HG03439 (cell line): ENCODE measurements around the gene RRP1B.
"Not testable (repeated sequence)": the region's sequence is repeated elsewhere in the genome, so short reads cannot be mapped to it uniquely, and the experiment has no call there.

Experiments
- ATAC-seq: cut with Tn5 transposase; IDR thresholded peaks from one replicate; pipeline ENCODE4 v1.9.1; 2021; ENCODE audit warnings: mild to moderate bottlenecking, moderate library complexity; ENCODE audit not compliant: unreplicated experiment

RRP1B gene, protein sequence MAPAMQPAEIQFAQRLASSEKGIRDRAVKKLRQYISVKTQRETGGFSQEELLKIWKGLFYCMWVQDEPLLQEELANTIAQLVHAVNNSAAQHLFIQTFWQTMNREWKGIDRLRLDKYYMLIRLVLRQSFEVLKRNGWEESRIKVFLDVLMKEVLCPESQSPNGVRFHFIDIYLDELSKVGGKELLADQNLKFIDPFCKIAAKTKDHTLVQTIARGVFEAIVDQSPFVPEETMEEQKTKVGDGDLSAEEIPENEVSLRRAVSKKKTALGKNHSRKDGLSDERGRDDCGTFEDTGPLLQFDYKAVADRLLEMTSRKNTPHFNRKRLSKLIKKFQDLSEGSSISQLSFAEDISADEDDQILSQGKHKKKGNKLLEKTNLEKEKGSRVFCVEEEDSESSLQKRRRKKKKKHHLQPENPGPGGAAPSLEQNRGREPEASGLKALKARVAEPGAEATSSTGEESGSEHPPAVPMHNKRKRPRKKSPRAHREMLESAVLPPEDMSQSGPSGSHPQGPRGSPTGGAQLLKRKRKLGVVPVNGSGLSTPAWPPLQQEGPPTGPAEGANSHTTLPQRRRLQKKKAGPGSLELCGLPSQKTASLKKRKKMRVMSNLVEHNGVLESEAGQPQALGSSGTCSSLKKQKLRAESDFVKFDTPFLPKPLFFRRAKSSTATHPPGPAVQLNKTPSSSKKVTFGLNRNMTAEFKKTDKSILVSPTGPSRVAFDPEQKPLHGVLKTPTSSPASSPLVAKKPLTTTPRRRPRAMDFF

DNA sequence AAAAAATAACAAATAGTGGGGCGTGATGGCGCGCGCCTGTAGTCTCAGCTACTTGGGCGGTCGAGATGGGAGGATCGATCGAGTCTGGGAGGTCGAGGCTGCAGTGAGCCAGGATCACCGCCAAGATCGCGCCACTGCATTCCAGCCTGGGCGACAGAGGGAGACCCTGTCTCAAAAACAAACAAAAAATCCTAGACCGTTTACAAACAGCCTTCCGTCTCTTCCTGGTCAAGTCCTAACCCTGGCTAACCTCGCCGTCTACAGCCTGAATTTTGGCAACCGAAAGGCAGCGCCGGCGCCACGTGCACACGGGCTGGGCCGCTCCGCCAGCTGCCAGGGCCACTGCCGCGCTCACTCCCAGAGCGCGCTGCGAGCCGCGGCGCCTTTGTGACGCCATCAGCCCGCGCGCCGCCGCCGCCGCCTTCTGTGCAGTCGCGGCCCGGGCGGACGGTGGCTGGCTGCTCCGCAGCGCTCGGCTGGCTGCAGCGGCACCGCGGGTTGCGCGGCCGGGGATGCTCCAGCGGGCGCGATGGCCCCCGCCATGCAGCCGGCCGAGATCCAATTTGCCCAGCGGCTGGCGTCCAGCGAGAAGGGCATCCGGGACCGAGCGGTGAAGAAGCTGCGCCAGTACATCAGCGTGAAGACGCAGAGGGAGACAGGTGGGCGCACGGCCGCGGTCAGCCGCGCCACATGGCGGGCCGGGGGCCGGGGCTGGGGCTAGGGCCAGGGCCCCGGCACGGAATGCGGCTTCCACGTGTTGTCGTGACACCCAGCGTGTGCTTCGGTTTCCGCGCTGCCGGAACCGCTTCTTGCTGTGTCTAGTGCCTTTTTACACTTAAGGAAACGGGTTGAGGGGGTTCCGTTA, at the start of gene RRP1B, which contains the start of gene HSF2BP:
Gene RRP1B, plus strand, starts transcription at position 425 of the 865 bp plus-strand sequence. Its CDS starts 105 bp downstream, at position 530.
Gene HSF2BP, minus strand, starts transcription at position 353 of the 865 bp plus-strand sequence. CDS start 1,392 bp downstream, outside the sequence.
- peak; percentile 75 for ATAC-seq

DNA sequence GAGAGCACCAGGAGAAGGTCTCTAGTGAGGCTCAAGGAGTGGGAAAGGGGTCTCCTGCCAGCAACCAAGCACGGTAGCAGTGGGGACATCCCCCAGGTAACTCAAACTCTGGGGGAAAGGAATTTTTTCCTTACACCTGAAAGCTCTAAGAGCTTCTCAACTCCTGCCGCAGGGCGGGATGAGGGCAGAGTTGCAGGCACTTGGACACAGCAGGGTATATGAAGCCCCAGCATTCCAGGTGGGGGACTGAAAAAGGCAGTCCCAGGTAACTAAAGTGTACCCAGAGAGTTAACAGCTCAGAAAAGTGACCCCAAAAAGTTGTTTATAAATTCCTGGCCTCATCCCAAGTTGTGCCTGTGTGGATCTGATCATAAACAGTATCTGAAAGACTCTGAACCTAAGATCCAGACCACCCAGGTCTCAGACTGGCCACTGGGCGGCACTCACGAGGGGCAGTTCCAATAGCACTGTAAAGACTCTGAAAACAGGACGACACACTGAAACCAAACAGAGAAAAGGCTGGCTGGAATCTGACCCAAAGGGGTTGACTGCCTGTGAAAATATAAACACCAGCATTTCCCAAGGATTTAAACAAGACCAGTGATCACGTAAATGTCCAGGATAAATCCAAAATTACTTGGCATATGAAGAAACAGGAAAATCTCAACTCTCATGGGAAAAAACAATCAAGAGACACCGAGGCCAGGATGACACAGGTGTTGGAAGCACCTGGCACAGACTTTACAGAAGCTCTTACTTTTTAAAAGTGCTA, 47.6 kb upstream of the RRP1B start:
- ATAC-seq, result no peak

DNA sequence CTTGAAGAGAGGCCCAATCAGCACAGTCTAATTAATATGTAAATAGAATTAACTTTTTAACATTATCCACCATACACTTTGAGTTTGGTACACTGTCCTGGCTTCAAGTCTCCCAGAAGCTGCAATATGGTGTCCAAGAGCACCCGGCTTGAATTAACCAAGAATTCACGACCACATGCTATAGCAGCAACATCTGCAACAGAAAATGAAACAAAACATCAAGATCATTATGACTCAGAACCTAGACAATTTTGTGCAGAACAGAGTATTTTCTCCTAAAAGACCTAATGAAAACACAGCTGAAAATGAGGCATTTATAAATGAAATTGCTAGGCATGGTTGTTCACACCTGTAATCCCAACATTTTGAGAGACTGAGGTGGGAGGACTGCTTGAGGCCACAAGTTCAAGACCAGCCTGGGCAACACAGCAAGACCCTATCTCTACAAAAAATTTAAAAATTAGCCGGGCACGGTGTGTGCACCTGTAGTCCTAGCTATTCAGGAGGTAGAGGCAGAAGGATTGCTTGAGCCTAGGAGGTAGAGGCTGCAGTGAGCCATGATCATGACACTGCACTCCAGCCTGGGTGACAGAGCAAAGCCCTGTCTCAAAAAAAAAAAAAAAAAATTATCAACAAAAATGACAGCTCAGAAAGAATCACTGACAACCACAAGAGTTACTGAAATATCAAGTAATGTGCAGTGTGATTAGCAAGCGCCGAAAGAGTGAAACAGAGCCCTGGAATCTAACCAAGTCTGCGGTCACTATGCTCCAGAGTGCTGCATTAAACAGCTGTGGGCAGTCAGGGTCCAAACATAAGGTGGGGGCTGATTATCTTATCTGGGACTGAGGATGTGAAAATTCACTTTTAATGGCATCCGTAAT, 45.4 kb upstream of the RRP1B start:
- no peak for ATAC-seq

DNA sequence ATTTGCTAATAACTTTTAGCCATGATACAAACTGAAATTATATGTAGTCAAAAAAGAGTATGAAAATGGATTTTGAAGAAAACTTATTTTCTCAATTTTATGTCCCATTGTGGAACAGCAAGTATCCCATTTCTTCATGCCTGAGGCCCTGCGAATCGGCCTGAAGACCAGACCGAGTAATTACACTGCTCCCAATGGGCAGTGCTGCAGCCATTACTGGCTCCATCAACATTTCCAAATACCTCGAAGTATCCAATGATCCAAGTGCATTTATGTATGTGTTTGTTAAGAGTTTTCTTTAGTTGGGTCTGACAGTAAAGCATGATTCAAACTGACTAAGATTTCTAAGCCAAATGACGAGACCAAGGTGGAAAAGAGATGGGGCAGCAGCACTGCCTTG, 44.5 kb upstream of the RRP1B start:
- ATAC-seq, result no peak

DNA sequence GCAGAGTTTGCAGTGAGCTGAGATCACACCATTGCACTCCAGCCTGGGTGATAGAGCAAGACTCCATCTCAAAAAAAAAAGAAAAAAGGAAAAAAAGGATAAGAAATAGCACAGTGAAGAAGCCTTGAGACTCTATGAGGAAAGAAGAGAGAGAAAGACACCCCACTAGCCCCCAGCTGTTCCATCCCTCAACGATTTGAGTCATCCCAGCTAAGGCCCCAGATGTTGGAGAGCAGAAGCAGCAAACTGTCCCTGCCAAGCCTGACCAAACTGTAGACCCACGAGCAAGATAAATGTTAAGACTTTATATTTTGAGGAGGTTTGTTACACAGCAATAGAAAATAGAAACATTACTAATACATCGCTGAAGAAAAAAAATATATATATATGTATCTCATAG, 42.5 kb upstream of the RRP1B start:
- not testable (repeated sequence) for ATAC-seq

DNA sequence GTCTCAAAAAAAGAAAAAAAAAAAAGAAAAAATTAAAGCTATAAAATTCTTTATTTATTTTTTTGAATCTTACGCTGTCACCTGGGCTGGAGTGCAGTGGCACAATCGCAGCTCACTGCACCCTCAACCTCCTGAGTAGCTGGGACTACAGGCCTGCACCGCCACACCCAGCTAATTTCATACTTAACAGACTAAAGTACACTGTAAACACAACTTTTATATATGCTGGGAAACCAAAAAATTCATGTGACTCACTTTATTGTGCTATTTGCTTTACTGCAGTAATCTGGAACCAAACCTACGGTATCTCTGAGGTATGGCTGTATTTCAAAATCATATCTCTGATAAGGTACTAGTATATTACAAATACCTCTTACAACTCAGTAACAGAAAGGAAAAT, 40.4 kb upstream of the RRP1B start:
- no peak for ATAC-seq

DNA sequence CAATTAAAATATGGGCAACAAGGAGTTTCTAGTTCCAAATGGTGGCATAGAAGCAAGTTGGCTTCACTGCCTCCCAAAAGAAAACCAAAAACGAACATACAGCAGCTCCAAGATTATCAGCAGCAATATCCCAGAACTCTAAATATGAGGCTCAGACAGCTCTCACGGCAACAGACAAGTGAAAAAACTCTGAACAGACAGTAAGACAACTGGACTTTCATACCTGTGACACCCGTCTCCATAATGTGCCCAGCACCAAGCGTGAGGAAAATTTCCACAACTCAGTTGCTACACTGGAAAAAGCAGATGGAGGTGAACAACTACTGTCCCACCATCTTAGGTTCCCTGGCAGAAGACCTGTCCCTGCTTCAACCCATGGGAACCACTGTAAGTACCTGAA, 40.0 kb upstream of the RRP1B start:
- no peak for ATAC-seq

DNA sequence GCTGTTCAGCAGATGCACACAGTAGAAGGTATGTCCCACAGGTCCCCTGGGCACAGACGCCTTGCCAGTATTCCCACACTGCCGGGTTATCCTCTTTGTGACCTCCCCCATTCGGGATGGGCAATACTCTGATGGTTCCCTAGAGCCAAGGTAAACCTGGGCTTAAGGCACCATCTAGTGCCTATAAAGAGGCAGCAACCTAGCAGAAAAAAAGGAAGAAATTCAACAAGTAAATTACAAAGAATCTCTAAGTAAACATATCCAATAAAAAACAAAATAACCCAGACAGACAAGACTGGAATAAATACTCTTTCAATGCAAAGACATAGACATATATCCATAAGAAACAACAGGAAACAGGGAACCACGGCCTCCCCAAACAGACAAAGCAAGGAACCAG, 39.5 kb upstream of the RRP1B start:
- no peak for ATAC-seq

DNA sequence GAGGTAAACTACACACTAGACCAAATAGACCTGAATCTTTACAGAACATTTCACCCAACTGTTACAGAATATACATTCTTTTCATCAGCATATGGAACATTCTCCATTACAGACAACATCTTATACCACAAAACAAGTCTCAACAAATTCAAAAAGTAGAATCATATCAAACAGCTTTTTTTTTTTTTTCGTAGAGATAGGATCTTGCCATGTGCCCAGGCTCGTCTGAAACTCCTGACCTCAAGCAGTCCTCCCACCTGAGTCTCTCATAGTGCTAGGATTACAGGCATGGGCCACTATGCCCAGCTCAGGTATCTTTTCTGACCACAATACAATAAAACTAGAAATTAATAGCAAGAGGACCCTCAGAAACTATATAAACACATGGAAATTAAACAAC, 36.6 kb upstream of the RRP1B start:
- ATAC-seq, result no peak

DNA sequence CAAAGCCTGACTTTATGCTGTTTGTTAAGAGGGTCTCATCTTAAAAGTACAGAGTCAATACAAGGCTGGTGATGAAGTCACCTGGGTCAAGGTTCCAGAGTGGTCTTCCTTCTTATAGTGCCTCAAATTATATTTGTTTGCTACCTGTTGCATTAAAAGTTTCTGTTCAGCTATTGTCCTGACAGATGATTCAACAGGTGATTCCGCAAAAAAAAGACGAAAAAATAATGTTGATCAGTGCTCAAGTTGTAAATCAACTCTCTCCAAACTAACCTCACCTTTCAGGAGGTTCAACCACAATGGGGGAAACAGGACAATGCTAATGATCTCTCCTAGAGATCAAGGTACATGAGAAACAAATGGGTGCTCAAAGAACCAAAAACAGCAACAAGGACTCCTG, 35.8 kb upstream of the RRP1B start:
- ATAC-seq, result no peak

DNA sequence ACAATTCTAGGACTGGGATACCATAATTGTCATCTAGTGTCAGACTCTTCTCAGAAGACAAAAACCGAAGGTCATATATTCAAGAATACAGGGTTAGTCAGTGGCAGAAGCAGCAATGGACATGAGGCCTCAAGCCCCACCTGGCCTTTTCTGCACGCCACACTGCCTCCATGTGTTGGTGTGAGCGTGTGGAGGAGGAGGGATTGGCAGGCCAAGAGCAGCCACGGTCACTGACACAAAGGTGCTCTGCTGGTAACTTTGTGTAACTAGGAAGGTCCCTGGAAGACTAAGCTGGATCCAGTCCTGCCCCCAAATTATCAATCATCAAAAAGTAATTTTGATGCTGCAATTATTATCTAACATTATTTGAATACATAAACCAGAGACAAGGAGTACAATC, 35.0 kb upstream of the RRP1B start:
- ATAC-seq, result no peak

DNA sequence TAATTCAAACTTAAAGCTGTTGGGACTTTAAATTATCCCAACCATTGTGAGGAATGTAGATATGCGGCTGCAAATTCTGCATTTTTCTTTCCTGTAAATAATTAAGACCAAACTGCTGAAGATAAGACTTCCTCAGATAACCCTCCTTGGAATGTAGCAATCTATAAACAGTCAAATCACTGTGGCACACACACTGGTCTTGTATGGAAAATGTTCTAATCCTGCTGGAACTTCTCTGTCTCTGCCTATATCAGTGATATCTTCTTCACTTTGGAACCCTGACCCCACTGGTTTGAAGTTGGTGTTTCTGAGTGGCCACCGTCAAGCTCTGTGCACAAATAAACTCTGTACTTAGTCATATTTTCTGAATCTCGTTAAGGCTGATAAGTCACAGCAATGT, 33.0 kb upstream of the RRP1B start:
- no peak for ATAC-seq

DNA sequence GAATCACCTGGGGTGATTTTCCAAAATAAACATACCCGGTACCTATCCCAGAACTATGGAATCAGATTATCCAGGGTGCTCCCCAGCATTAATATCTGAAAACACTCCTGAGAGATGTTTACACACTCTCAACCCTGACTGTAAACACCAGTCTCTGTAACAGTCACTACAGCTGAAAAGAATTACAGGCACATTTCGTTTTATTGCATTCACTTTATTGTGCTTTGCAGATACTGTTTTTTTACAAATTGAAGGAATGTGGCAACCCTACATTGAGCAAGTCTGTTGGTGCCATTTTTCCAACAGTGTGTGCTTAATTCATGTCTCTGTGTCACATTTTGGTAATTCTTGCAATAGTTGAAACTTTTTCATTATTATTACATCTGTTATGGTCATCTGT, 31.8 kb upstream of the RRP1B start:
- ATAC-seq, result no peak

DNA sequence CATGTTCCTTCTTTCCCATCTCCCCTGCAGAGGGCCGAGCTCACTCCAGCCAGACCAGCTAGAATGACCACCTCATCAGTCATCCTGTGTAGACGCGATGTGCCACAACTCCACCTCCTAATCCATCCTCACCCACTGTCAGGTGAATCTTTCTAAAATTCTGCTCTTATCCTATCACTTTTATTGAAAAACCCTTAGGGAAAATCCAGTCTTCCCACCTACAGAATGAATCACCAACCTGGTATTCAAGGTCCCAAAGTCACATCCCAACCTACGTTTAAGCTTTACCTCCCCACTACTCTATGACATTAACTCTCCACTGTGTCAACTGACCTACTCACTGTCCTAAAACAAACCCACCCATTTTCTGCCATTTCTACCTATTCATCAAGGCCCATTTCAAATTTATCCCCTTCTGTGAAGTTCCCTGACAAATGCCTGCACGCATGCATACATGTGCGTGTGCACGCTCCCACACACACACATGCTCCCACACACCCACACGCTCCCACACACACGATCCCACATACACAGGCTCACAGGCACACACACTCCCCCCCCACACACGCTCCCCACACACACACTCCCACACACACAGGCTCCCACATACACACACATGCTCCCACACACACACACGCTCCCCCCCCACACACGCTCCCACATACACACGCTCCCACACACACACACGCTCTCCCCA, 27.8 kb upstream of the RRP1B start:
- no peak for ATAC-seq

DNA sequence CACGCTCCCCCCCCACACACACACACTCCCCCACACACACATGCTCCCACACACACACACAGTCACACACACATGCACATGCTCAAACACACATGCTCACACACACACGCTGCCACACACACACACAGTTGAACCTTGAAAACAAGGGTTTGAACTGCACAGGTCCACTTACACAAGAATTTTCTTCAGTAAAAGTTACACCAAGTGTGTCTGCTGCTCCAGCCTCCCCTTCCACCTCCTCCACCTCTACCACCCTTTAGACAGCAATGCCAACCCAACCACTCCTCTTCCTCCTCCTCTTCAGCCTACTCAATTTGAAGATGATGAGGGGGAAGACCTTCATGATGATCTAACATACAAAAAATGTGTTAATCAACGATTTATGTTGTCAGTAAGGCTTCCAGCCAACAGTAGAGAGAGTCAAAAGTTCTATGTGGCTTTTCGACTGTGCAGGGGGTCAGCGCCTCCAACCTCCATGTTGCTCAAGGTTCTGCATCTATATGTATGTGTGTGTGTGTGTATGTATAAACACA, 26.9 kb upstream of the RRP1B start:
- ATAC-seq, result no peak

DNA sequence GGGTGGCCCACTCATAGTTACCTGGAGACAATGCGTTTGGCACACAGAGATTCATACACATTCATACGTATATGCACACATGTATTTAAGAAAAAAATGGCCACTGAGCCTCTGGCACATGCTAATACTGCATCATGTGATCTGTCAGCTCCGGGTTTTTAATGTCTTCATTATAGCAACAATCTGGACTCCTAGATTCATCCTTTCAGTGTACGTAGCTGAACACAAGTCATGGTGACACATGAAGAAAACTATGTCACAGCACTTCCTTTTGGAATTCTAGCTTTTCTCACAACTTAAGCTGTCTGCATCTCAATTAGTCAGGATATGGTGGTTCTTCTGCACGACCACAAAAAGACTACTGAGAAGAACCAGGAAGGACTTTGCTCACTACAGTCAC, 24.7 kb upstream of the RRP1B start:
- ATAC-seq, result no peak

DNA sequence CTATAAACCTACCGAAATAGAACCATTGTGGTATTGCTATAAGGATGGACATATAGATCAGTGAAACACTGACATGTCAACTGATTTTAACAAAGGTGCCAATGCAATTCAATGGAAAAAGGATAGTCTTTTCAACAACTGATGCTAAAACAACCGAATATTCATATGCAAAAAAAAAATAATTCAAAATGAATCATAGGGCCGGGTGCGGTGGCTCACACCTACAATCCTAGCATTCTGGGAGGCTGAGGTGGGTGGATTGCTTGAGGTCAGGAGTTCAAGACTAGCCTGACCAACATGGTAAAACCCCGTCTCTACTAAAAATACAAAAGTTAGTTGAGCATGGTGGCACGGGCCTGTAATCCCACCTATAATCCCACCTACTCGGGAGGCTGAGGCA, 23.9 kb upstream of the RRP1B start:
- ATAC-seq, result no peak

DNA sequence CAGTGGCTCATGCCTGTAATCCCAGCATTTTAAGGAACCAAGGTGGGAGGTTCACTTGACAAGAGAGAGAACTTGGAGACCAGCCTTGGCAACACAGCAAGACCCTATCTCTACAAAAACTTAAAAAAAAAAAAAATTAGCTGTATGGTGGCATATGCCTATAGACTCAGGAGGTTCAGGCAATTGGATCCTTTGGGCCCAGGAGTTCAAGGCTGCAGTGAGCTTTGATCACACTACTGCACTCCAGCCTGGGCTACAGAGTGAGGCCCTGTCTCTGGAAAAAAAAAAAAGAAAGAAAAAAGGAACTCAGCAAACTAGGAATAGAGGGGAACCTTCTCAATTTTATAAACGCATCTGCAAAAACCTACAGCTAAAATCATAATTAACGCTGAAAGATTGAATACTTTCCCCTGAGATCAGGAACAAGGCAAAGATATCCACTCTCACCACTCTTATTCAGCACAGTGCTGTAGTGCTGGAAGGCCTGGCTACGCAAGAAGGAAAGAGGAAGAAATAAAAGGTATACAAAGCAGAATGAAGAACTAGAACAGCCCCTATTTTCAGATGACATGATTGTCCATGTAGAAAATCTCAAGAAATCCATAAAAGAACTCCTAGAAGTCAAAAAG, 21.7 kb upstream of the RRP1B start:
- no peak for ATAC-seq
